ENCODE results near the gene SPINK2. TPM values are rescaled to one million over a fixed set of nuclear protein-coding genes. Genes with fewer than 3 reads are reported as not detected.

The SPINK2 gene
- total and polyA plus RNA-seq, 2 of the 4 experiments (the other 2 are of a cell fraction): not detected

GRCh38 chr4:56768316-56768715 lies 53.2 kb downstream of the SPINK2 start:
- dilution Hi-C loops (cut with HindIII; ENCODE audit: low sequenced_read_pairs, unreplicated experiment): no loop called here
- POLR2A ChIA-PET (ENCODE audit: unreplicated experiment): no interaction called here
- no peak overlapping the region for H2BK5ac ChIP-seq (ENCODE audit: low read depth, low read length, poor library complexity, severe bottlenecking)
- no TSS peak for BruUV-seq (replicated peaks)
- no peak overlapping the region for H2BK15ac ChIP-seq (ENCODE audit: low read depth, low read length)
- ATAC-seq (ENCODE audit: low read depth) (no peak; the same call in 1 of the 2 replicates), DNase-seq (no peak)
- no peaks in the 10 kb centered on the region for H3K36me3 ChIP-seq (ENCODE audit: control insufficient read depth, insufficient read depth, low read length)
- H4K91ac ChIP-seq (ENCODE audit: insufficient read depth, low read depth, low read length): no peak overlapping the region
- 0 out of 2 replicates have a peak, but pooled peaks cover 2% of the 10 kb centered on the region for H3K27me3 ChIP-seq (ENCODE audit: control insufficient read depth, insufficient read depth, low read length)
- H3K79me1 ChIP-seq (ENCODE audit: low read depth in 1 of 2, low read length in 2 of 2): no peaks in the 10 kb centered on the region
- peaks cover 2% of the 10 kb centered on the region; the same call in 1 of the 2 replicates for H3K4me1 ChIP-seq (ENCODE audit: control insufficient read depth, insufficient read depth, low read length)
- no peaks in the 10 kb centered on the region for H4K20me1 ChIP-seq (ENCODE audit: insufficient read depth, low read length)
- CTCF ChIA-PET: interaction anchor here (1.2 kb wide), 1 partner anchor 31 kb away, joined by 5 read pairs; no protein-coding TSS in a partner anchor
- H3K4me3 ChIP-seq (ENCODE audit: insufficient read depth, low read depth, low read length): no peak overlapping the region
- no peak overlapping the region for H2AFZ ChIP-seq (replicated peaks; ENCODE audit: low read length, poor library complexity)
- 0 out of 2 replicates have a peak, but pooled peaks cover 2% of the 10 kb centered on the region for H3K9me1 ChIP-seq (ENCODE audit: insufficient read depth, low read length)
- H2BK120ac ChIP-seq (ENCODE audit: low read depth, low read length): no peak overlapping the region
- no peaks in the 10 kb centered on the region for H3K9me3 ChIP-seq (ENCODE audit: control insufficient read depth, insufficient read depth, low read length)
- no peak overlapping the region for H3K14ac ChIP-seq (replicated peaks; ENCODE audit: low read depth, low read length)
- no peak overlapping the region for H3K27ac ChIP-seq (ENCODE audit: insufficient read depth, low read length)
- no peak overlapping the region for H3K56ac ChIP-seq (ENCODE audit: extremely low read depth, insufficient read depth, low read length)
- no peak overlapping the region for H3K4me2 ChIP-seq (ENCODE audit: low read depth, low read length)
- H3K23ac ChIP-seq (ENCODE audit: low read depth, low read length): no peak overlapping the region
- TF ChIP-seq, protein P1, sequence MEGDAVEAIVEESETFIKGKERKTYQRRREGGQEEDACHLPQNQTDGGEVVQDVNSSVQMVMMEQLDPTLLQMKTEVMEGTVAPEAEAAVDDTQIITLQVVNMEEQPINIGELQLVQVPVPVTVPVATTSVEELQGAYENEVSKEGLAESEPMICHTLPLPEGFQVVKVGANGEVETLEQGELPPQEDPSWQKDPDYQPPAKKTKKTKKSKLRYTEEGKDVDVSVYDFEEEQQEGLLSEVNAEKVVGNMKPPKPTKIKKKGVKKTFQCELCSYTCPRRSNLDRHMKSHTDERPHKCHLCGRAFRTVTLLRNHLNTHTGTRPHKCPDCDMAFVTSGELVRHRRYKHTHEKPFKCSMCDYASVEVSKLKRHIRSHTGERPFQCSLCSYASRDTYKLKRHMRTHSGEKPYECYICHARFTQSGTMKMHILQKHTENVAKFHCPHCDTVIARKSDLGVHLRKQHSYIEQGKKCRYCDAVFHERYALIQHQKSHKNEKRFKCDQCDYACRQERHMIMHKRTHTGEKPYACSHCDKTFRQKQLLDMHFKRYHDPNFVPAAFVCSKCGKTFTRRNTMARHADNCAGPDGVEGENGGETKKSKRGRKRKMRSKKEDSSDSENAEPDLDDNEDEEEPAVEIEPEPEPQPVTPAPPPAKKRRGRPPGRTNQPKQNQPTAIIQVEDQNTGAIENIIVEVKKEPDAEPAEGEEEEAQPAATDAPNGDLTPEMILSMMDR (conservative IDR thresholded peaks at IDR 0.05; ENCODE audit: low read depth, low read length): no peak
- no peak for TF ChIP-seq FOS (IDR thresholded peaks at IDR 0.05; ENCODE audit: low read depth, low read length)
- no peak for TF ChIP-seq NFE2L2 (IDR thresholded peaks at IDR 0.05; ENCODE audit: low read depth, low read length)
- no peak for TF ChIP-seq MXI1 (IDR thresholded peaks at IDR 0.05; ENCODE audit: borderline replicate concordance, low read depth, low read length)
- TF ChIP-seq ELK1 (IDR thresholded peaks at IDR 0.05; ENCODE audit: borderline replicate concordance, low read depth, low read length): no peak
- TF ChIP-seq POLR2A (IDR thresholded peaks at IDR 0.05; ENCODE audit: low read depth, low read length): no peak
- no peak for TF ChIP-seq BHLHE40 (IDR thresholded peaks at IDR 0.05; ENCODE audit: low read depth, low read length)
- no peak for TF ChIP-seq CHD1 (IDR thresholded peaks at IDR 0.05; ENCODE audit: low read depth, low read length)
- TF ChIP-seq RCOR1 (IDR thresholded peaks at IDR 0.05; ENCODE audit: insufficient replicate concordance, low read length): no peak
- no peak overlapping the region for H2AK9ac ChIP-seq (replicated peaks; ENCODE audit: low read depth, low read length, poor library complexity)
- H3K9ac ChIP-seq (ENCODE audit: low read depth, low read length): no peak overlapping the region
- no peak overlapping the region for H4K8ac ChIP-seq (ENCODE audit: low read depth in 2 of 2, low read length in 2 of 2)
- H3K18ac ChIP-seq (ENCODE audit: low read depth, low read length): no peak overlapping the region
- H2BK20ac ChIP-seq (ENCODE audit: low read depth, low read length): no peak overlapping the region
- H4K5ac ChIP-seq (ENCODE audit: low read depth, low read length): no peak overlapping the region
- H2AK5ac ChIP-seq (ENCODE audit: low read depth, low read length): no peak overlapping the region
- in situ Hi-C loops (cut with MboI; ENCODE audit: low sequenced_read_pairs): loop anchor here (25.0 kb wide), 1 partner anchor 94 kb away; no protein-coding TSS in a partner anchor
- intact Hi-C loops (cut with micrococcal nuclease): no loop called here
- no CpG with 5 or more reads among the region's 3 CpGs for WGBS, 2 experiments (ENCODE audit: extremely low coverage in 2 of 2, insufficient read length in 1 of 2)
- no peak overlapping the region for H3K4ac ChIP-seq (ENCODE audit: low read depth, low read length)
